K562 (cell line): Measurements from ENCODE around the gene GALNT18. TPM values are rescaled to one million over a fixed set of nuclear protein-coding genes. Genes with fewer than 3 reads are reported as not detected.
A peak's percentile ranks its signal among the peaks of the same experiment; 100 is the strongest.

ENCODE experiments used
- ATAC-seq: fragments of 200-7000 bp; cut with Tn5 transposase; 3 replicates; pipeline ENCODE4 v1.9.1; 2020; ENCODE audit warnings: moderate library complexity
- BruUV-seq: library from RNA; stranded (reverse); fragments of 400-500 nt; replicated peaks from 2 replicates; lab custom pipeline; 2021; lab: Mats Ljungman, UMichigan
- CTCF ChIA-PET: fragments of 300-600 bp; formaldehyde crosslinking; extraction: SDS; loops from one replicate; lab custom pipeline; 2021; ENCODE audit warnings: low intra/inter-chr PET ratio; lab: Yijun Ruan, JAX
- POLR2A ChIA-PET: fragments of 300-600, 350-650 bp; sonication (Branson Sonifier 250); formaldehyde crosslinking; extraction: SDS; loops from one replicate; lab custom pipeline; 2021; ENCODE audit warnings: antibody characterized with exemption, inconsistent platforms; lab: Yijun Ruan, JAX
- DNase-seq, 4 experiments: peaks; one replicate each; pipeline versions ENCODE4 v3.0.0 to v3.0.0-alpha.2; 2011 to 2018; ENCODE audit warnings: low spot score in 3 of 4, mixed read lengths in 3 of 4; ENCODE audit errors: extremely low read depth in 1 of 4
- FAIRE-seq: peaks from 2 replicates; lab custom pipeline; 2011; peaks lifted over from hg19 to GRCh38; lab: Jason Lieb, UNC
- H2AFZ ChIP-seq: 2 replicates; pipeline ENCODE4 v1.6.0; 2011; ENCODE audit warnings: low read depth, low read length, control low read depth, inconsistent platforms
- H3K27ac ChIP-seq: fragments of 200-600 bp; 3 replicates; pipeline ENCODE4 v1.8.0; 2011; ENCODE audit warnings: low read depth, mild to moderate bottlenecking, control low read depth, inconsistent platforms, low read length, moderate library complexity, mixed read lengths; ENCODE audit errors: extremely low read depth
- H3K27me3 ChIP-seq, 2 experiments: fragments of 300-600 bp in 1 of 2; 2 replicates in 1 of 2; 3 replicates in 1 of 2; pipeline versions ENCODE4 v1.6.0 to v1.8.0; 2011; ENCODE audit warnings: inconsistent platforms in 2 of 2, low read length in 2 of 2, mild to moderate bottlenecking in 1 of 2, mixed read lengths in 1 of 2, moderate library complexity in 1 of 2; ENCODE audit not compliant: control insufficient read depth in 2 of 2, insufficient read depth in 2 of 2
- H3K36me3 ChIP-seq: fragments of 300-600 bp; 3 replicates; pipeline ENCODE4 v1.8.0; 2011; ENCODE audit warnings: mild to moderate bottlenecking, low read length, inconsistent platforms; ENCODE audit not compliant: control insufficient read depth, insufficient read depth
- H3K4me1 ChIP-seq, 2 experiments: fragments of 200-600 bp in 1 of 2; replicated peaks in 1 of 2; 2 replicates in 1 of 2; 3 replicates in 1 of 2; pipeline versions ENCODE4 v1.5.1 to v1.8.0; 2011; ENCODE audit warnings: inconsistent platforms in 2 of 2, low read length in 2 of 2, mild to moderate bottlenecking in 1 of 2, mixed read lengths in 1 of 2, moderate library complexity in 1 of 2; ENCODE audit not compliant: control insufficient read depth in 2 of 2, insufficient read depth in 2 of 2
- H3K4me2 ChIP-seq: 2 replicates; pipeline ENCODE4 v1.6.1; 2011; ENCODE audit warnings: low read length, control low read depth, inconsistent platforms, mixed read lengths; ENCODE audit not compliant: insufficient read depth
- H3K4me3 ChIP-seq: fragments of 200-600 bp; sonication (generic), shearing (Covaris generic); 2 replicates; pipeline ENCODE4 v1.5.1; 2016; ENCODE audit warnings: control low read depth, inconsistent platforms
- H3K79me2 ChIP-seq: fragments of 200-600 bp; 3 replicates; pipeline ENCODE4 v1.8.0; 2011; ENCODE audit warnings: low read length, inconsistent platforms; ENCODE audit not compliant: control insufficient read depth, insufficient read depth
- H3K9ac ChIP-seq, 2 experiments: 2 replicates each; pipeline versions ENCODE4 v1.6.0 to v1.6.1; 2011; ENCODE audit warnings: low read depth in 2 of 2, low read length in 2 of 2, control low read depth in 1 of 2, inconsistent platforms in 1 of 2, mild to moderate bottlenecking in 1 of 2, mixed read lengths in 1 of 2; ENCODE audit not compliant: insufficient read depth in 1 of 2
- H3K9me1 ChIP-seq: one replicate; pipeline ENCODE4 v1.6.0; 2011; ENCODE audit warnings: inconsistent platforms, mild to moderate bottlenecking, low read length, moderate library complexity; ENCODE audit not compliant: control insufficient read depth, insufficient read depth
- H3K9me3 ChIP-seq: replicated peaks from 2 replicates; pipeline ENCODE4 v1.5.1; 2011; ENCODE audit warnings: low read depth, low read length, inconsistent platforms; ENCODE audit not compliant: control insufficient read depth, insufficient read depth
- H4K20me1 ChIP-seq: replicated peaks from 2 replicates; pipeline ENCODE4 v1.6.1; 2011; ENCODE audit warnings: low read length, inconsistent platforms, mixed read lengths; ENCODE audit not compliant: control insufficient read depth, insufficient read depth
- DACH1 ChIP-seq: fragments of 450-650 bp; IDR thresholded peaks from 2 replicates; pipeline ENCODE4 v1.6.1; 2018; ENCODE audit not compliant: partially characterized antibody
- KLF13 ChIP-seq: fragments of 450-650 bp; IDR thresholded peaks from 2 replicates; pipeline ENCODE4 v1.6.1; 2016; ENCODE audit warnings: missing genetic modification characterization, low read depth, mild to moderate bottlenecking, missing compliant biosample characterization, moderate library complexity, borderline replicate concordance
- MEIS2 ChIP-seq: fragments of 450-650 bp; IDR thresholded peaks from 2 replicates; pipeline ENCODE4 v1.6.1; 2014; ENCODE audit warnings: mild to moderate bottlenecking; ENCODE audit not compliant: partially characterized antibody
- ZBTB8A ChIP-seq: fragments of 450-650 bp; IDR thresholded peaks from 2 replicates; pipeline ENCODE4 v1.6.1; 2018; ENCODE audit warnings: mild to moderate bottlenecking, moderate library complexity; ENCODE audit not compliant: partially characterized antibody
- ZNF408 ChIP-seq: fragments of 250-450 bp; sonication (Bioruptor Pico); IDR thresholded peaks from 2 replicates; pipeline ENCODE4 v1.4.0; 2020; ENCODE audit warnings: low read depth, mild to moderate bottlenecking, moderate library complexity
- WGBS: fragments of 100-300 bp; shearing (Covaris generic); methylation state at CpG from one replicate; pipeline ENCODE4 v1.1.6; 2016; ENCODE audit warnings: low coverage, mixed read lengths; ENCODE audit not compliant: insufficient coverage; ENCODE audit errors: missing lambda C conversion rate; 5-methylcytosine and 5-hydroxymethylcytosine counted together
- in situ Hi-C: fragments of 300-500 bp; cut with MboI; formaldehyde crosslinking; loops from 4 replicates; pipeline ENCODE4 v1.15.0; 2018; ENCODE audit warnings: inconsistent platforms, mixed read lengths
- intact Hi-C: fragments of 100-400 bp; cut with micrococcal nuclease; formaldehyde crosslinking; loops from 2 replicates; pipeline ENCODE4 v1.14.2; 2022
- polyA plus RNA-seq, 8 experiments: library from polyadenylated mRNA; depleted of rRNA in 4 of 8; stranded (reverse) in 5 of 8; unstranded in 3 of 8; fragments of >200 nt; fragmentation: Nextera tagmentation in 2 of 8; fragmentation: Illumina TruSeq in 1 of 8; extraction: Ambion mirVana in 2 of 8; extraction: Trizol in 1 of 8; gene quantifications; 2 replicates each; pipeline versions ENCODE4 v1.2.1 to v1.2.3, GENCODE V29; 2011 to 2014; ENCODE audit warnings: inconsistent platforms in 1 of 8, missing spikeins in 1 of 8
- total RNA-seq, 7 experiments: library from RNA; depleted of rRNA in 6 of 7; stranded (reverse); fragments of >200 nt in 6 of 7; fragmentation: Illumina TruSeq in 2 of 7; extraction: Trizol in 2 of 7; gene quantifications; 2 replicates each; pipeline versions ENCODE4 v1.2.1 to v1.2.3, GENCODE V29; 2011 to 2021; ENCODE audit warnings: low replicate concordance in 1 of 7
- TF ChIP-seq, protein P1 (sequence below), 2 experiments: IDR thresholded peaks in 1 of 2; conservative IDR thresholded peaks in 1 of 2; 2 replicates each; pipeline ENCODE4 v1.6.1; 2016; ENCODE audit warnings: low read depth in 2 of 2, mild to moderate bottlenecking in 1 of 2, missing compliant biosample characterization in 1 of 2, missing genetic modification characterization in 1 of 2, moderate library complexity in 1 of 2
- TF ChIP-seq, protein P2 (sequence below): fragments of 450-650 bp; IDR thresholded peaks from 2 replicates; pipeline ENCODE4 v1.6.1; 2016

GALNT18 gene
- total and polyA plus RNA-seq, 9 of the 15 experiments (the other 6 are each of a cell fraction or from before 2014, with no cell fraction given), result not detected

DNA sequence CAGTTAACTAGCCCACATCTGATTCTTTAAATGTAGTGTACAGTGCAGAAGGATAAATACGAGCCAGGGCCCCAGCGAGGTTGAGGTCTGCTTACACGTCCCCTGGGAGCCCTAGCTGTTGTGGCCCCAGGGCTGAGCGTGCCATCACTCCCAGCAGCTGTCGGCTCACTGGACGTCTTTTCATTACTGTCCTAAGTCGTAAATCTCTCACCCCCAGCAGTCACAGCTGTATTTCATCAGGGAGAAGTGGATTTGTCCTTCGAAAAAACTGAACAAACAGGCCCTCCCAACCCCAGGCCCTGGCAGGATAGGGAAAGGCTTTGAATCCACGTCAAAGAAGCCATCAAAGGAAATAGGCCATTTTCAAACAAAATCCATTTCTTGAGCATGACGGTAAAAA lies 158.4 kb downstream of the GALNT18 start:
- Histone ChIP-seq H3K9me1 (no peaks in the 10 kb centered on the region), H3K4me1 (no peaks in the 10 kb centered on the region), H3K79me2 (no peaks in the 10 kb centered on the region), H3K27ac (no peak overlapping the region), H2AFZ (no peak overlapping the region), H4K20me1 (0 out of 2 replicates have a peak, but pooled peaks cover 13% of the 10 kb centered on the region), H3K9me3 (no peaks in the 10 kb centered on the region), H3K4me2 (no peak overlapping the region), H3K9ac (no peak overlapping the region), H3K27me3 (peaks cover 2 to 44% of the 10 kb centered on the region in 2 experiments; a peak in 2 of 5 replicates), H3K36me3 (no peaks in the 10 kb centered on the region), H3K4me3 (no peak overlapping the region)
- intact Hi-C loops (no loop called here), in situ Hi-C loops (no loop called here)
- CTCF ChIA-PET, result no interaction called here
- FAIRE-seq (no peak), ATAC-seq (no peak; the same call in 2 of the 3 replicates), DNase-seq (no peak)
- no TSS peak for BruUV-seq
- 0% methylated on average over 10 of the region's 10 CpGs for WGBS
- TF ChIP-seq MEIS2 (peak; percentile 81), DACH1 (no peak), ZNF408 (CRISPR knock-in tag) (no peak), ZBTB8A (no peak), KLF13 (tag) (no peak)
- TF ChIP-seq, protein P1, sequence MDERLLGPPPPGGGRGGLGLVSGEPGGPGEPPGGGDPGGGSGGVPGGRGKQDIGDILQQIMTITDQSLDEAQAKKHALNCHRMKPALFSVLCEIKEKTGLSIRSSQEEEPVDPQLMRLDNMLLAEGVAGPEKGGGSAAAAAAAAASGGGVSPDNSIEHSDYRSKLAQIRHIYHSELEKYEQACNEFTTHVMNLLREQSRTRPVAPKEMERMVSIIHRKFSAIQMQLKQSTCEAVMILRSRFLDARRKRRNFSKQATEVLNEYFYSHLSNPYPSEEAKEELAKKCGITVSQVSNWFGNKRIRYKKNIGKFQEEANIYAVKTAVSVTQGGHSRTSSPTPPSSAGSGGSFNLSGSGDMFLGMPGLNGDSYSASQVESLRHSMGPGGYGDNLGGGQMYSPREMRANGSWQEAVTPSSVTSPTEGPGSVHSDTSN (CRISPR knock-in tag; IDR thresholded peaks at IDR 0.05; ENCODE audit: low read depth), result no peak
- TF ChIP-seq, protein P1 (tag; conservative IDR thresholded peaks at IDR 0.05; ENCODE audit: low read depth), result peak; percentile 65
- TF ChIP-seq, protein P2, sequence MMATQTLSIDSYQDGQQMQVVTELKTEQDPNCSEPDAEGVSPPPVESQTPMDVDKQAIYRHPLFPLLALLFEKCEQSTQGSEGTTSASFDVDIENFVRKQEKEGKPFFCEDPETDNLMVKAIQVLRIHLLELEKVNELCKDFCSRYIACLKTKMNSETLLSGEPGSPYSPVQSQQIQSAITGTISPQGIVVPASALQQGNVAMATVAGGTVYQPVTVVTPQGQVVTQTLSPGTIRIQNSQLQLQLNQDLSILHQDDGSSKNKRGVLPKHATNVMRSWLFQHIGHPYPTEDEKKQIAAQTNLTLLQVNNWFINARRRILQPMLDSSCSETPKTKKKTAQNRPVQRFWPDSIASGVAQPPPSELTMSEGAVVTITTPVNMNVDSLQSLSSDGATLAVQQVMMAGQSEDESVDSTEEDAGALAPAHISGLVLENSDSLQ, result peak; percentile 54
- POLR2A ChIA-PET, result no interaction called here
